ENCODE results near the gene PRKAG2.

PRKAG2 gene

GRCh38 chr7:151719897-151720242 lies 157.0 kb downstream of the PRKAG2 start:
- no peak for DNase-seq

- no peak for DNase-seq
Observed at GRCh38 chr7:151719031-151719896, 157.7 kb downstream of the PRKAG2 start.

- no peak for DNase-seq
Observed at GRCh38 chr7:151717918-151718317, 159.0 kb downstream of the PRKAG2 start.

GRCh38 chr7:151717415-151717814 lies 159.5 kb downstream of the PRKAG2 start:
- DNase-seq = no peak

- no peak for DNase-seq
Observed at GRCh38 chr7:151716323-151716722, 160.6 kb downstream of the PRKAG2 start.

- DNase-seq = no peak
Observed at GRCh38 chr7:151715666-151716315, 161.1 kb downstream of the PRKAG2 start.

GRCh38 chr7:151714201-151714600 lies 162.7 kb downstream of the PRKAG2 start:
- DNase-seq = no peak

GRCh38 chr7:151712810-151713125 lies 164.1 kb downstream of the PRKAG2 start:
- no peak for DNase-seq

- DNase-seq = no peak
Observed at GRCh38 chr7:151711906-151712809, 164.8 kb downstream of the PRKAG2 start.

GRCh38 chr7:151711435-151711872 lies 165.5 kb downstream of the PRKAG2 start:
- DNase-seq = no peak

- DNase-seq = no peak
Observed at GRCh38 chr7:151710646-151711434, 166.1 kb downstream of the PRKAG2 start.

- no peak for DNase-seq
Observed at GRCh38 chr7:151710121-151710640, 166.7 kb downstream of the PRKAG2 start.

GRCh38 chr7:151709141-151710038 lies 167.5 kb downstream of the PRKAG2 start:
- DNase-seq = no peak

GRCh38 chr7:151708610-151709009 lies 168.3 kb downstream of the PRKAG2 start:
- DNase-seq = no peak

GRCh38 chr7:151707757-151708156 lies 169.2 kb downstream of the PRKAG2 start:
- no peak for DNase-seq

- no peak for DNase-seq
Observed at GRCh38 chr7:151707105-151707469, 169.8 kb downstream of the PRKAG2 start.

- no peak for DNase-seq
Observed at GRCh38 chr7:151706277-151707104, 170.4 kb downstream of the PRKAG2 start.

- DNase-seq = no peak
Observed at GRCh38 chr7:151705636-151706276, 171.2 kb downstream of the PRKAG2 start.

- DNase-seq = no peak
Observed at GRCh38 chr7:151704960-151705635, 171.8 kb downstream of the PRKAG2 start.
